ENCODE measurements around the gene IQGAP3. TPM values are rescaled to one million over a fixed set of nuclear protein-coding genes. Genes with fewer than 3 reads are reported as not detected.

The IQGAP3 gene
- polyA plus RNA-seq, 1 donor, result 13.9 TPM

DNA sequence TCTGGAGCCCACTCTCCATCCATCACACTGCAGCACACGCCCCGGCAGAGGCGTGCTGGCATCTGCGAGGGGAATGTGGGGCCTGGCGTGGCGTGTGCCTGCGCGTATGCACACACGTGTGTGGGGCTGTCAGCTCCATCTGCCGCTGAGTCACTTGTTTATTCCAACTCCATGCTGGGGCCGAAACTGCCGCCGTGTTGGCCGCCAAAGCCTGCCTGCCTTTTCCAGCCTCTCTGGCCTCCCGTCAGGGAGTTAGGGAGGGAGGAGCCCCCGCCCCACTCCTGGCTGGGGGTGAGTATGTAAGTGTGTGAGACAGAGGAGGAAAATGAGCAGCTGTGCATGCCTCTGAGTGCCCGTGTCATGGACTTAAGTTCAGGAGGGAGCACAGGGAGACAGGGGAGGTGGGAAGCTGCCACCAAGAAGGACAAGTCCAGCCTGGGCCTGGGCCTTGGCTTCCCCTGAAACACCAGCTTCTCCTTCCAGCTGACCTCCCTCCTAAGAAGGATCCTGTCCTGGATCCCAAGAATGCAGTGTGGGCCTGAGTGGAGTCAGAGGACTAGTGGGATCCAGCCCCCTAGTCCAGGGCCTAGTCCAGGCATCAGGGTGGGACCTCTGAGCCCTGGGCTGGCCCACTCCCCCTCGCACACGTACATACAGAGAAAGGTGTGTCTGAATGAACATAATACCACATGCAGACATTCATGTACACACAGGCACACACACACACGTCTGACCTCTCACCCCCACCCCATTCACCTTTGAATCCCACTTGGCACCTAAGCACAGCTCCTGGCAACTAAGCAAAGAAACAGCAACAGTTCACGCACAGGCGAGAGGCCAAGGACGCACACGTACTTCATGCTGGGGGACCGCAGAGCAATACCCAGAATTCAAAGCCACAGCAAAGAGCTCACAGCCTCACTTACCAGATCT lies 96.5 kb downstream of the IQGAP3 start:
- Histone ChIP-seq H3K36me3 (ENCODE audit: control insufficient read depth, insufficient read depth, low read length) (peaks cover 89% of the 10 kb centered on the region), H3K9me3 (ENCODE audit: control insufficient read depth, low read depth, low read length) (no peaks in the 10 kb centered on the region), H3K4me1 (ENCODE audit: control insufficient read depth, insufficient read depth, low read length) (peaks cover 15% of the 10 kb centered on the region), H3K4me3 (ENCODE audit: low read length) (no peak overlapping the region), H3K27ac (ENCODE audit: low read length) (no peak overlapping the region), H3K27me3 (ENCODE audit: control insufficient read depth, insufficient read depth, low read length) (no peaks in the 10 kb centered on the region)
- no peak for DNase-seq
- no CpG with 5 or more reads among the region's 25 CpGs for WGBS (ENCODE audit: insufficient coverage, low lambda C conversion rate)

Other genes starting within 250 kb of the IQGAP3 start
- 215 TPM for gene CCT3, start 234.3 kb downstream of the IQGAP3 start, polyA plus RNA-seq
- gene TSACC, start 234.0 kb downstream of the IQGAP3 start, polyA plus RNA-seq, result 0.81 TPM
- gene RHBG, start 203.4 kb downstream of the IQGAP3 start, polyA plus RNA-seq, result 35.4 TPM
- 25.0 TPM for gene MEF2D, start 71.8 kb downstream of the IQGAP3 start, polyA plus RNA-seq
- 0.15 TPM for gene TTC24, start 7.2 kb upstream of the IQGAP3 start, polyA plus RNA-seq
- gene NAXE, start 19.2 kb upstream of the IQGAP3 start, polyA plus RNA-seq, result 66.9 TPM
- 25.9 TPM for gene GPATCH4, start 28.9 kb upstream of the IQGAP3 start, polyA plus RNA-seq
- gene HAPLN2, start 46.9 kb upstream of the IQGAP3 start, polyA plus RNA-seq, result 0.16 TPM
- gene BCAN, start 69.6 kb upstream of the IQGAP3 start, polyA plus RNA-seq, result 12.1 TPM
- 26.5 TPM for gene NES, start 104.8 kb upstream of the IQGAP3 start, polyA plus RNA-seq
- gene CRABP2, start 133.0 kb upstream of the IQGAP3 start, polyA plus RNA-seq, result 16.7 TPM
- gene METTL25B, start 155.9 kb upstream of the IQGAP3 start, polyA plus RNA-seq, result 59.3 TPM
- 36.6 TPM for gene ISG20L2, start 156.2 kb upstream of the IQGAP3 start, polyA plus RNA-seq
- gene MRPL24, start 168.5 kb upstream of the IQGAP3 start, polyA plus RNA-seq, result 58.1 TPM
- 244 TPM for gene HDGF, start 179.1 kb upstream of the IQGAP3 start, polyA plus RNA-seq
- gene PRCC, start 195.0 kb upstream of the IQGAP3 start, polyA plus RNA-seq, result 61.3 TPM
- 5.3 TPM for gene SH2D2A, start 244.3 kb upstream of the IQGAP3 start, polyA plus RNA-seq

All from large intestine (tissue), 3 donors.